PFSK-1 (cell line): Measurements from ENCODE around the gene TRAIP.

Source experiments
- FOXP2 ChIP-seq: optimal IDR thresholded peaks from 2 replicates; pipeline ENCODE3; 2011; ENCODE audit warnings: borderline replicate concordance, control low read depth, inconsistent platforms; ENCODE audit not compliant: insufficient read depth; ENCODE audit errors: extremely low read length, extremely low read depth
- POLR2AphosphoS5 ChIP-seq: IDR thresholded peaks from 2 replicates; pipeline ENCODE4 v1.6.1; 2012; ENCODE audit warnings: low read depth, mild to moderate bottlenecking, control low read depth, low read length, moderate library complexity
- SIN3A ChIP-seq: IDR thresholded peaks from 2 replicates; pipeline ENCODE4 v1.6.1; 2012; ENCODE audit warnings: mild to moderate bottlenecking, low read length, moderate library complexity, borderline replicate concordance; ENCODE audit not compliant: insufficient read depth
- TAF1 ChIP-seq: IDR thresholded peaks from 2 replicates; pipeline ENCODE4 v1.6.1; 2012; ENCODE audit warnings: low read length, control low read depth, borderline replicate concordance; ENCODE audit not compliant: insufficient read depth
- TF ChIP-seq, protein P1 (sequence below), 2 experiments: IDR thresholded peaks; 2 replicates each; pipeline versions ENCODE4 v1.6.1 to v1.8.0; 2011 to 2012; ENCODE audit warnings: low read depth in 2 of 2, low read length in 2 of 2, control low read depth in 1 of 2, inconsistent platforms in 1 of 2, mild to moderate bottlenecking in 1 of 2, moderate library complexity in 1 of 2; ENCODE audit not compliant: insufficient read depth in 1 of 2

Gene TRAIP

DNA sequence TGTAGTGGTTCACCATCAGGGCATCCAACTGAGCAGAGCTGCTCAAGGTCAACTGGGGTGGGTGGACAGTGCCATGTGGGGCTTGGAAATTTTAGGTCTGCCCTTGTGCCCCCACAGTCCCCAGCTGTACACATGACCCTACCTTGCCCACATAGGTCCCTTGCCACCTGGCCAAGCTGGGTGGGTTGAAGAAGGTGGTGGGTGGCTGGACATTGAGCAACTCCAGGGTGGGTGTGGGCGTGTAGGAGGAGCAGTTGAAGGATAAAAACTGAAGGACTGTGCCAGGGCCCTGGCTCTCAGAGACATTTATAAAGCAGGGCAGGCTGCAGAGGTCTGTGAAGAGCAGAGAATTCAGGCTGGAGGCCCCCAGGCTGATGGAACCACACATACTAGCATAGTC, 57.3 kb downstream of the TRAIP start:
- TF ChIP-seq SIN3A = no peak
- TF ChIP-seq FOXP2 = no peak
- TF ChIP-seq, protein P1, sequence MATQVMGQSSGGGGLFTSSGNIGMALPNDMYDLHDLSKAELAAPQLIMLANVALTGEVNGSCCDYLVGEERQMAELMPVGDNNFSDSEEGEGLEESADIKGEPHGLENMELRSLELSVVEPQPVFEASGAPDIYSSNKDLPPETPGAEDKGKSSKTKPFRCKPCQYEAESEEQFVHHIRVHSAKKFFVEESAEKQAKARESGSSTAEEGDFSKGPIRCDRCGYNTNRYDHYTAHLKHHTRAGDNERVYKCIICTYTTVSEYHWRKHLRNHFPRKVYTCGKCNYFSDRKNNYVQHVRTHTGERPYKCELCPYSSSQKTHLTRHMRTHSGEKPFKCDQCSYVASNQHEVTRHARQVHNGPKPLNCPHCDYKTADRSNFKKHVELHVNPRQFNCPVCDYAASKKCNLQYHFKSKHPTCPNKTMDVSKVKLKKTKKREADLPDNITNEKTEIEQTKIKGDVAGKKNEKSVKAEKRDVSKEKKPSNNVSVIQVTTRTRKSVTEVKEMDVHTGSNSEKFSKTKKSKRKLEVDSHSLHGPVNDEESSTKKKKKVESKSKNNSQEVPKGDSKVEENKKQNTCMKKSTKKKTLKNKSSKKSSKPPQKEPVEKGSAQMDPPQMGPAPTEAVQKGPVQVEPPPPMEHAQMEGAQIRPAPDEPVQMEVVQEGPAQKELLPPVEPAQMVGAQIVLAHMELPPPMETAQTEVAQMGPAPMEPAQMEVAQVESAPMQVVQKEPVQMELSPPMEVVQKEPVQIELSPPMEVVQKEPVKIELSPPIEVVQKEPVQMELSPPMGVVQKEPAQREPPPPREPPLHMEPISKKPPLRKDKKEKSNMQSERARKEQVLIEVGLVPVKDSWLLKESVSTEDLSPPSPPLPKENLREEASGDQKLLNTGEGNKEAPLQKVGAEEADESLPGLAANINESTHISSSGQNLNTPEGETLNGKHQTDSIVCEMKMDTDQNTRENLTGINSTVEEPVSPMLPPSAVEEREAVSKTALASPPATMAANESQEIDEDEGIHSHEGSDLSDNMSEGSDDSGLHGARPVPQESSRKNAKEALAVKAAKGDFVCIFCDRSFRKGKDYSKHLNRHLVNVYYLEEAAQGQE (IDR thresholded peaks at IDR 0.05; ENCODE audit: insufficient read depth in 1 of 2, low read depth in 2 of 2, low read length in 2 of 2) = no peak
- no peak for TF ChIP-seq TAF1
- TF ChIP-seq POLR2AphosphoS5 = no peak

DNA sequence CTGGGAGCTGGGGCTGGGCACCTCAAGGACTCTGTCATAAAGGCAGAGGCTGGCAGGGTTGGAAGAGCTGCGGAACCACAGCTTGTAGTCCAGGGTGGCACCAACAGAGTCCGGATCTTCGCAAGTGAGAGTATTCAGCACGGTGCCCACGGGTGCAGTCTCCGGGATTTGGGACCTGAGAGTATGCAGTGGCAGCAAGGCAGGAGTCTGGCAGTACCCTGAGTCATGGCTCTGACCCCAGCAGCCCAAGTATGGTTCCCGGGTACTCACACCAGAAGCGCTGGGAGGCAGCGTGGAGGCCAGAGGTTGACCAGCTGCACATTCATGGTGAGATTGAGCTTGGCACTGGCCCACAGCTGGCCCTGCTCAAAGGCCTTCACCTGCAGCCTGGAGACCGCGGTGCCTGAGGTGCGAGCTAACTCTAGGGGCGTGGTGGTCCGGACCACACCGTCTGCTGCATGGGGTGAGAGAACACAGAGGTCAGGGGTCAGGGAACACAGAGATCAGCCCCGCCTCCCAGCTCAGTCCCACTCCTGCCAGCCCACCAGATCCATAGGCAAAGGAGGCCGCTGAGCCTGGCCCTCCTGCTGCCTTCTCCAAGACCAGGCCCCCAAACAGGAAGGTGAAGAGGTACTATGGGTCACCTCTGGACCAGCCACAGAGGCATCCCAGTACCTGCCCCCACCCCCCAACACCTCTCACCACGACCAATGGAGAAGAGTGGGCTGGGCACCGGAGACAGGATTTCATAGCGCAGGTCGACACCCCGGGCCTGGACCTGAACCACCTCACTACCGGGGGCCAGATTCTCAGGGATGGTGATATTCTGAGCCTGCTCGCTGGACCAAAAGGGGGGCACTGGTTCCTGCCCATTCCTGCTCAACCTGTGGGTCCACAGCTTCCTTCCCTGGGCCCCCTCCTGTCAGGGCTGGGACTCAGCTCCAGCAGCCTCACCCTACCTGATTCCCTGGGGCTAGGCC, 61.1 kb downstream of the TRAIP start:
- TF ChIP-seq SIN3A = no peak
- TF ChIP-seq, protein P1 (IDR thresholded peaks at IDR 0.05; ENCODE audit: insufficient read depth in 1 of 2, low read depth in 2 of 2, low read length in 2 of 2) = no peak
- no peak for TF ChIP-seq POLR2AphosphoS5
- TF ChIP-seq TAF1 = no peak
- no peak for TF ChIP-seq FOXP2

DNA sequence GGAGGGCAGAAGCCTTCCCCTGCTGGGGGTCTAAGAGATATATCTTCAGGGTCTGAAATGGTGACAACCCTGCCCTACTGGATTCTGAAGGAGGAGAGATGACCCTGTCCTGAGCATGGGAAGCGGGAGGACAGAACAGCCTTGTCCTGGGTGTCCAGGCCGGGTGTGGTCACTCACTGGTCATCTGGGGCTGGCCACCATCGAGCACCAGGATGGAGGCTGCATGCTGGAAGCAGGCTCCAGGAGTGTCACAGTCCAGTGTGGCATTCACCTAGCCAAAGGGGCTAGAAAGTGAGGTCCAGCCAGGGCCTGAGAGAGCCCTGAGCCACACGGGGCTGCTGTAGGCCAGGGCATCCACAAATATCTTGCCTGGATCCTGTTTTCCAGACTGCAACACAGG, 61.9 kb downstream of the TRAIP start:
- TF ChIP-seq FOXP2 (no peak), TAF1 (no peak), POLR2AphosphoS5 (no peak), SIN3A (no peak)
- TF ChIP-seq, protein P1 (IDR thresholded peaks at IDR 0.05; ENCODE audit: insufficient read depth in 1 of 2, low read depth in 2 of 2, low read length in 2 of 2) = no peak

DNA sequence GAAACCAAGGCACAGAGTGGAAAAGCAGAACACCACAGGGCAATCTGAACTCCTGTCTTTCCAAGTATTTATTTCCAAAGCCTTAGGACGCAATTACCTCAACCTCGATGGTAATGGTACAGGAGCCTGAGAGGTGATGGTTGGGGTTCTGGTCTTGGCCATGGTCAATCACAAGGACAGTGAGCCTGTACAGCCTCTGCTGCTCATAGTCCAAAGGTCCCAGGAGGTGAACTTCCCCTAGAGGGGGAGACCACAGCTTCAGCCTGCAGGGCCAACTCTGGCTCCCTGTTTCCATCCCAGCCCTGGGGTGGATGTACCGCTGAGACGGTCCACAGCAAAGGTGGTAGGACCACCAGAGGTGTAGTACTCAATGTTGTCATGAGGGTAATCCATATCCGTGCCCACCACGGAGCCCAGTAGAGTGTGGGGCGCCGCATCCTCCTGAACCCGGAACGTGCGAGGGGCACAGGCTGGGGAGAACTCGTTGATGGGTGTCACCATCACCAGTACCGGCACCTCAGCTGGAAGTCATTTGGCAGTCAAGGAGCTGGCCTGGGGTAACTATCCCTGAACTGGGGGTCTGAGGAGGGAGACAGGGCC, 62.8 kb downstream of the TRAIP start:
- TF ChIP-seq SIN3A (no peak), FOXP2 (no peak), POLR2AphosphoS5 (no peak), TAF1 (no peak)
- TF ChIP-seq, protein P1 (IDR thresholded peaks at IDR 0.05; ENCODE audit: insufficient read depth in 1 of 2, low read depth in 2 of 2, low read length in 2 of 2) = no peak
